RKO (cell line): ENCODE results near the gene HOXC13.

Experiments used
- DNase-seq: peaks from one replicate; pipeline ENCODE4 v3.0.0-alpha.2; 2016; ENCODE audit warnings: low spot score

HOXC13 gene

DNA sequence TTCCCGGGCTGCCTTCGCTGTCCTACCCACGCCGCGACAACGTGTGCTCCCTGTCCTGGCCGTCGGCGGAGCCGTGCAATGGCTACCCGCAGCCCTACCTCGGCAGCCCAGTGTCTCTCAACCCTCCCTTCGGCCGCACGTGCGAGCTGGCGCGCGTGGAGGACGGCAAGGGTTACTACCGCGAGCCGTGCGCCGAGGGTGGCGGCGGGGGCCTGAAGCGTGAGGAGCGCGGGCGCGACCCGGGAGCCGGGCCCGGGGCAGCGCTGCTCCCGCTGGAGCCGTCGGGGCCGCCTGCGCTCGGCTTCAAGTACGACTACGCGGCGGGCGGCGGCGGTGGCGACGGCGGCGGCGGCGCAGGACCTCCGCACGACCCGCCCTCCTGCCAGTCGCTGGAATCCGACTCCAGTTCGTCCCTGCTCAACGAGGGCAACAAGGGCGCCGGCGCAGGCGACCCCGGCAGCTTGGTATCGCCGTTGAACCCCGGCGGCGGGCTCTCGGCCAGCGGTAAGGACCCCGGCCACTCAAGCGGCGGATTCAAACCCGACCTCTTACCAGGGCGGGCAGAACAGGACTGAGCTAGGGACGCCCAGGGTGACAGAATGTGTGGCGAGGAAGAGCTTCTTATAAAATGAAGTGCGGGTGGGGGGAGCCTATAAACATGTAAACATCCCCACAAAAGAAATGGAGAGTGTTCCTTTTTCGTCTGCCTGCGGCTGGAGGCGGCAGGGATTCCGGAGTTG, 16.6 kb downstream of the HOXC13 start:
- no peak for DNase-seq

DNA sequence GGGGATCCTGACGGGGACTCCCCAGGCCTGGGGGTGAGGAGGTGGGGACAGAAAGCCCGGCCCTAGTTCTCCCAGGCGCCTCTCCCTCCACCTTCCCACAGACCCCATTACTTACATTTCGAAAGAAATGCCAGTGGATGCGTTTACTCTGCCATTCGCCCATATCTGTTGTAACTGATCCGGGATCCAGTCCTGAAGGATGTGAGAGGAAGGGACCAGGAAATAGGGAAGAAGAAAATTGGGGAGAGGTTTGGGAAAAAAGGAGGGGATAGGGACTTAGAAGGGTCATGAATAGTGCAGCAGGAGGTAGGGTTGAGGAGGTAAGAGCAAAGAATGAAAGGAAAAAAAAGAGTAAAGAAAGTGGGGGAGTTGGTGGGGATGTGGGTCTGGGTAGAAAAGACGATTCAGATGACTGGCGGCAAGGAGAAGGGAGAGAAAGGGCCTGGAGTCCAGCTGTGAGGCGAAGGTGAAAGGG, 17.2 kb downstream of the HOXC13 start:
- no peak for DNase-seq

- DNase-seq = no peak
Measured at GRCh38 chr12:53956251-53956887, 17.7 kb downstream of the HOXC13 start.

- DNase-seq = no peak
Measured at GRCh38 chr12:53956914-53957536, 18.4 kb downstream of the HOXC13 start.

DNA sequence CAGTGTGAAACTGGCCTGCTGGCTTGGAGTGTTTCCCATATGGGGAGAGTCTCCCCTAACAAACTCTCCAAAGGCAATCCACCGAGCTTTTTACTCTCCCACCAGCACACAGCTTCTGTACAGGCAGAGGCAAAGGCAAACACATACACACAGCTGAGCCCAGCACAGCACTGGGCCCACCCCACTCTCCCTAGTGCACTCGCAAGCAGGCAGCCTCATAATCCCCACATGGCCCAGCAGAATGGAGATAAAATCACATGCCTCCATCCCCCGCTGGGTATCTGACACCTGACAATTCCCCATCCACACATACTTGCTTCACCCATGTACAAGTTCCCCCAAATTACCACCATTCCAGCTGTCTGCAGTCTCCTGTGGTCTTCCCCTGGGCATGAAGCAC, 19.5 kb downstream of the HOXC13 start:
- no peak for DNase-seq

DNA sequence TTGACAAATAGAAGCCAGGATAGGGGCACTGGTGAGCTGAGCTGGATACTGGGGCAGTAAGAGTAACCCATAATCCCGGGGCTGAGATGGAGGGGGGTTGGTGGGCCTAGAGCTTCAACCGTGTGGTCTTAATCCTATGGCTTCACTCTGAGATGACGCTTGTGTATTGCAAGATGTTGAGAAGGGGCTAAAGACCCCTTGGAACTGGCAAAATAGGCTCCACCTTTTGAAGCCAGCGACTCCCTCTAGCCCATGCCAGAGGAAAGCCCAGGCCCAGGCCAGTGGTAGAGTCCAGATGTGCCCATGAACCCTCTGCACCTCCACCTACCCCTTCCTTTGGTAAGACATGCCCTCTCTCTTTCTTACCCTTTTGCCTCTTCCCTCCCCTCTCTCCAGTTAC, 20.7 kb downstream of the HOXC13 start:
- no peak for DNase-seq

DNA sequence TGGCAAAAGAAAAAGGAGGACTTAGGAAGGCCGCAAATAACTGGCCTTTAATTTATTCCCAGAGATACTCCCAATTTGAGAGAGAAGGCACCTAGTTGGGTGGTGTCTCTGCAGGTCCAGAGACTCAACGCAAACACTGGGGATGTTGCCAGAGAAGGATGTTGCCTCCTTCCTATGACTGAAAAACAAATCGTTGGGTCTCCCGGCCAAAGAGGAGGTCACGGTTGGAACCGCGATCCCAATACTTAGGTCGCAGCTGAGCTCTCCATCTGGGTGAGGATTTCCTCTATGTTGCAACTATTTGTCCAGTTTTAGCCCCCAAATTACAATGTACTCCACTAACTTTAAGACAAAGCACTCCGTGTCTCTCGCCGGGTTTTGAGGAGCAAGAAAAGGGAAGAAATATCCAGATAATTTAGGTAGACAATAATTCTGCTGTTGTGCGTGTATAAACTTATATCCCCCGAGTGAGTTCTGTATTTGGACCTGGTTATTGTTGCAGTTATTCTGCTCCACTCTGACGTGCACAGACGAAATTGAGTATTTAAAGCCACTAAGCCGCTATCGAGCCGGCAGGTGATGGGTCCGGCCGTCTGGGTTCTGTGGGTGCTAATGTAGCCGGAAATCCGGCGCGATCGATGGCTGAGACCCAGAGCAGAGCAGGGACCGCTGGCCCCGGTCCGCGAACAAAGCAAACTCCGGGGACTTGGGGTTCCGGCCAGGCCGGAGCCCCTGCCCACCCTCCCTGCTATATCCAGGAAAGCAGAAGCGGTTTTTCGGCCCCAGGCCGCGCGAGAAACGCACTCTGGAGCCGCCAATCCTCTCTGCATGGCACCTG, 21.8 kb downstream of the HOXC13 start:
- DNase-seq = no peak

DNA sequence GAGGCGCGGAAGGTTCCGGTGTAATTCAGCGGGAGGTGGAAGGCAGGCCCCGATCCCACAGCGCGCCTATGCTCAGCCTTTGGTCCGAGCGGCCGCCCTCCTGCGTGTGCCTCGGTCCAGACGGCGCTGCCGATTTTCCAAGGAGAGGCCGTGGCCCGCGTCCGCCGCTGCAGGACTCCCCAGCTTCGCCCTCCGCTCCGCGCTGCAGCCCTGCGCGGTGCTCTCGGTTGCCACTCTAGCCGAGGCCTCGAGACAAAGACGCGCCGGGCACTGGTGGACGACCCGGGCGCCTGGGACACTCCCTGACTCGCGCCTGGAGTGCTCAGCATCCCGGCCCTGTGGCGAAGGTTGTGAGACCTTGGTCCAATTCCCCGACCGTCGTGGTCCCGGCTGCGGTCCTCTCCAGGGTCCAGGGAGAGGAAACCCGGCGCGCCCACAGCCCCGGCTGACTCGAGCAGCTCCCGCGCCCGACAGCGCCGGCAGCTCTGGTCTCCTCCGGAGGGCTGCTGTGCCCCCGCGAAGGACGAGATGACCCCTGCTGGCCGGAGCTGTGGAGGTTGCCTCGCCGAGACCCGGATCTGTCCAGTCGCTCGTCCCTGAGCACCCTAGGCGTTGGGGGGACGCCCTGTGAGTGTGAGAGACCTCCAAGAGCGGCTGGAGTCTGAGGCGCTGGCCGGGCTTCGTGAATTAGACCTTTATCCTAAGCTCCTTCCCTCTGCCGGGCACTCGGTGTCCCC, 22.6 kb downstream of the HOXC13 start:
- no peak for DNase-seq

DNA sequence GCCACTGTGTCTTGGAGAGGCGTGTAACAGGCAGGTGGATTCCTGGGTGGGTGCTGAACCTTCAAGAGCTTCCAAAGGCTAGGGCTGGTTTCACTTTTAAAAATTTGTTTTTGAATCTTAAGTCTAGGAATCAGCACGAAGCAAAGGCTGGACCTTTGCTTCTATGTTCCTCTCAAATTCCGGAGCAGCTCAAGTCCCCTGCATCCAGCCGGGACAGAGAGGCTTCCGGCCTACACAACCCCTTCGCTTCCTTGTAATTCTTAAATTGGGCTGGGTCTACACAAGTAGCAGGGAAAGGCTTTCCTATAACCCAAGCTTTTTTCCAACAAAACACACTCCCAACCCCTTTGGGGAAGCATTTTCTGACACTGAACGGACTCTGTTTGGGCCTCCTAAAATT, 24.4 kb downstream of the HOXC13 start:
- no peak for DNase-seq

GRCh38 chr12:53963434-53964314, 25.0 kb downstream of the HOXC13 start:
- no peak for DNase-seq

DNA sequence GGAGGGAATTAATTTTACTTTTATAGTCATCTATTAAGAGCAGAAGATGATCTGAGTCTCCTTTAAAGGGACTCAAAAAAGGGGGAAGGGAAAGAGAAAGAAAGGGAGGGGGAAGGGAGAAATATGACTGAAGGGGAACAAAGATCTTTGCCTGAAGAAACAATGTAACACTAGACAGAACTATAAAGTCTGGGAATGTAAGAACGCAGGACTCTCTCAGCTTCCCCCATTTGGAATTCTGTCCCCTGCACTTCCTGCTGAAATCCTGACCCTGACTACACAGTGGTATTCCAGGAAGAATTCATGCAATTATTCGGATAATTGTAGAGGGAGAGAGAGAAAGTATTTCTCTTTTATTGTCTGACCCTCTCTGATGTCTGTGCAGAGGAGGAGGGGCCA, 25.7 kb downstream of the HOXC13 start:
- DNase-seq = no peak

- no peak for DNase-seq
Measured at GRCh38 chr12:53965281-53966084, 26.9 kb downstream of the HOXC13 start.

- DNase-seq = no peak
Measured at GRCh38 chr12:53966085-53966384, 27.4 kb downstream of the HOXC13 start.

- DNase-seq = no peak
Measured at GRCh38 chr12:53966385-53967133, 27.9 kb downstream of the HOXC13 start.

DNA sequence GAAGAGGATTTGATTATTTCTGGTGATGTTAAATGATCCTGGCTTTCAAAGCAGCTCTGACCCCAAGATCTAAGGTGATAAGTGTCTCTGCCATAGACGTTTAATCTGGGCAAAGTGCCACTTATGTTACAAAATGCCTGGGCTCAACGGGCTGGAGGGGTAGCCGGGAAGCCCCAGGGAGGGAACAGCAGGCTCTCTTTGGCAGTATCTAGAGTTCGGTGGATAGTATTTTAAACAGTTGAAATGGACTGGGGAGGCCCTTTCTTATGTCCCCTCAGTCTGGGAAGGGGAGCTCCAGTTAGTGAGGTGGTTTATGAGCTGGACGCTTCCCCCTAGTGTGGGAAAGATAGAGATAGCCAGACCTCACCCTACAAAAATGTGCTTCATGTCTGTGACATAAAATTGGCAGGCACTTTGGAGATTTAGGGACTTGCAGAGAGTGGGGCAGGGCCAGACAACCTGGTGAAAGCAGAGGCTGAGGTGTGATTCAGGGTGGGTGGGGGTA, 28.8 kb downstream of the HOXC13 start:
- no peak for DNase-seq

GRCh38 chr12:53968214-53969127, 29.8 kb downstream of the HOXC13 start:
- no peak for DNase-seq

GRCh38 chr12:53969588-53970259, 31.1 kb downstream of the HOXC13 start:
- no peak for DNase-seq
